Stimulated activated CD4-positive, alpha-beta T cell treated with anti-CD3 and anti-CD28 coated beads, Interleukin-4, amount 100 ng/mL, for 4 hours (primary cell): ENCODE data around the gene MARK2.
A peak's percentile ranks its signal among the peaks of the same experiment; 100 is the strongest.

ENCODE experiments used
- DNase-seq, 2 experiments: peaks; one replicate each; pipeline ENCODE4 v3.0.0-alpha.2; 2020

MARK2 gene

GRCh38 chr11:63884196-63884932 lies 45.5 kb downstream of the MARK2 start:
- no peak for DNase-seq

DNA sequence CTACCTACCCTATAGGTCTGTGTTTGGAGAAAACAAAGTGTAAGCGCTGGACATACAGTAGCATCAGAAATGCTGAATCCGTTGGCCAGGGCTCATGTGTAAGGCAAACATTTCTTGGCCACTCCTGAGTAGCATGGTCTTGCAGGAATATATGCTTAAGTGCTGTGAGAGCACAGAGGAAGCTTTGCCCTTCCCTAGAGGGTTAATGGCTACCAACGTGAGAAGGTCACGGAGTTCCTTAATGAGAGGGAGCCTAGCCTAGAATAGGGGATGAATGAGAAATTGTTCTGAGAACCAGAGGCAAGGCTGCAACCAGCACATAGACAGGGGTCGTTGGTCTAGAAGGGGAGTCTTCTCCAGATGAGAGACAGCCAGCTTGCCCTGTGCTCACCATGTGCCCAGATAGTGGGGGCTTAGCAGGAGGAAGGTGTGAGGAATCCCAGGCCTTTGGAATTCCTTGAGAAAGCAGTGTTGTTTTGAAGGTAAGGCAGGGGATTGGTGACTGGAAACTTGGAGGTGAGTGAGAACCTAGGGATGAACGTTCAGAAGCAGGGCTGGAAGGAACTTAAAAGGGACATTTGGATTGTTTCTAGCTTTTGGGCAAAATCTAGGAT lies 48.6 kb downstream of the MARK2 start:
- DNase-seq = no peak

- DNase-seq = peak; percentile 51 to 57
Observed at GRCh38 chr11:63888170-63889086, 49.5 kb downstream of the MARK2 start.

GRCh38 chr11:63889344-63889743 lies 50.4 kb downstream of the MARK2 start:
- DNase-seq = no peak

- no peak for DNase-seq
Observed at GRCh38 chr11:63890368-63890767, 51.5 kb downstream of the MARK2 start.

GRCh38 chr11:63892228-63892627 lies 53.3 kb downstream of the MARK2 start:
- DNase-seq = no peak

GRCh38 chr11:63893355-63893754 lies 54.4 kb downstream of the MARK2 start:
- DNase-seq = no peak

GRCh38 chr11:63896071-63896470 lies 57.2 kb downstream of the MARK2 start:
- DNase-seq = no peak

GRCh38 chr11:63897459-63898146 lies 58.7 kb downstream of the MARK2 start:
- DNase-seq = no peak

DNA sequence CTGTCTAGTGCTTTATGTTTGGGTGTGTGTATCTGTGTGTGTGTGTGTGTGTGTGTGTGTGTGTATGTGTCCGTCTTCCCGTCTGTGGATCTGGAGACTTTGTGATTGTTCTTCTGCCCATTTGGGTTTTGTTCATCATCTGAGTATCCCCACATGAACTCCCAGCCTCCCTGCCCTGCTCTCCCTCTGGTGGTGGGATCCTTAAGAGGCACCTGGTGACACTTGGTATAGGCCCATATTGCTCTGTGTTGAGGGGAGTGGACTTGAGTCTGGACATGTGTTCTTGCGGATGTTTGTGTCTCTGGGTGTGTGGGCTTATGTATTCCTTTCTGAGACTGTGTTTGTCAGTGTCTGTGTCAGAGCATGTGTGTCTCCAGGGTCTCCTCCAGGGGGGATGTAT lies 62.8 kb downstream of the MARK2 start:
- no peak for DNase-seq

DNA sequence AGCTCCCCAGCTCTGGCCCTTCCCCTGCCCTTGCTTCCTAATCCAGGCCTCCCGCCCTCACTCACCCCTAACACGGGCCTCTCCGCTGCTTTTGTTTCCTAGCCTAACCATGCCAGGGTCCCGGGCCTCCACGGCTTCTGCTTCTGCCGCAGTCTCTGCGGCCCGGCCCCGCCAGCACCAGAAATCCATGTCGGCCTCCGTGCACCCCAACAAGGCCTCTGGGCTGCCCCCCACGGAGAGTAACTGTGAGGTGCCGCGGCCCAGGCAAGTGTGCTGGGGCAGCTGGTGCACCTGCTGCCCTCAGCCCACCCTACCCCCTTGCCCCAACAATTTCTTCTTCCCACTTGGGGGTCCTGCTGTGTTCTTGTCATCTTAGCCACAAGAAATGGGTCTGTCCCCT lies 65.0 kb downstream of the MARK2 start:
- no peak for DNase-seq

- no peak for DNase-seq
Observed at GRCh38 chr11:63904743-63905142, 65.8 kb downstream of the MARK2 start.

DNA sequence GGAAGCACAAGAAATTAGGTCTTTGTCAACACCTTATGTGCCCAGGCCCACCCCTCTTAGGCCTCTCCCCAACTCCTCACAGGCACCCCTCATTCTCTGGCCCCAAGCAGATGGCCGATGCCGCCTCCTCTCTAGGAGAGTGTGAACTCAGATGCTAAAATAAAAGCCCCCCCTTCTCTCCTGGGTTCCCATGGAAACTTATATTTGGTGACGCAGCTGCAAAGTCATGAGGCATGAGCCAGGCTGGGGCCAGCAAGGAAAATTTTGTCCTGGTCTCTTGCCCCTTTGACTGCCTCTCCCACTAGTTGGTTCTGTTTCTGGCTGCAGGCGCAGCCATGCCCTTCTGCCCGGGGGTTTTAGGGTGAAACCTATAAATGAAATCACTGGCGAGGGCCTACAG lies 66.3 kb downstream of the MARK2 start:
- no peak for DNase-seq

GRCh38 chr11:63906087-63906486 lies 67.2 kb downstream of the MARK2 start:
- no peak for DNase-seq

DNA sequence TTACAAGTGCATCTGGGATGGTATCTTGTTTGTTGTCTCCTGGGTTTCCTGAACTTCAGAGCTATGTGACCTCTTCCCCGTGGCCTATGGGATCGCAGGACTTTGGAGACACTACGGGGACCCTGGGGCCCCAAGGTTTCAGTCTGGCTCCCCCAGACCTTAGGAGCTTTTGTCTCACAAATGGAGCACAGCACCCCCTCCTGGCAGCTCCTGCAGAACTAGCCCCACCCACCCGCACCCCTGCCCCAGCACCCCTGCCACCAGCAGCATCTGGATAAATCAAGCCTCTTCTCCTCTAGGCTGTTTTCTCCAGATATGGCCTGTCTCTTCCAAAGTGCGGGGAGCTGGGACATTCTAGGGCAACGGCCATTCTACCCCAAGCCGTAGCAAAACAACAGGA lies 67.7 kb downstream of the MARK2 start:
- peak; percentile 26 to 54 for DNase-seq

DNA sequence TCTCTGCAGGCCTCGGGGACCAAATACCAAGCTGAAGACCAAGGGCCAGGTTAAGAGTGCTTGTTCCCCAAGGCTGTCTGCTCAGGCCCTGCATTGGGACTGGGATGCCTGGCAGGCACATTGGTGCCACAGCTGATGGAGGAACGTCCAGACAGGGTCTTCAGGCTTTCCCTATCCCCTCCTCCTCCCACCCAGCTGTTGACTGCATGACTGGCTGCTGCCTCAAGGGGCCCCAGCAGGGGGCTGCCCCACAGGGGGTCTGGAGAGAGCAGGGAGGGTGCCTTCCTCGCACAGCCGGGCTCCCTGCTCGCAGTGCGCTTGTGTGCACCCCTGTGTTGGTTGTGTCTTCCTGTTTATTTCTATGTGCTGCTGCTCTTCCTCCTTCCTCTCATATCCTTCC lies 68.2 kb downstream of the MARK2 start:
- no peak for DNase-seq

DNA sequence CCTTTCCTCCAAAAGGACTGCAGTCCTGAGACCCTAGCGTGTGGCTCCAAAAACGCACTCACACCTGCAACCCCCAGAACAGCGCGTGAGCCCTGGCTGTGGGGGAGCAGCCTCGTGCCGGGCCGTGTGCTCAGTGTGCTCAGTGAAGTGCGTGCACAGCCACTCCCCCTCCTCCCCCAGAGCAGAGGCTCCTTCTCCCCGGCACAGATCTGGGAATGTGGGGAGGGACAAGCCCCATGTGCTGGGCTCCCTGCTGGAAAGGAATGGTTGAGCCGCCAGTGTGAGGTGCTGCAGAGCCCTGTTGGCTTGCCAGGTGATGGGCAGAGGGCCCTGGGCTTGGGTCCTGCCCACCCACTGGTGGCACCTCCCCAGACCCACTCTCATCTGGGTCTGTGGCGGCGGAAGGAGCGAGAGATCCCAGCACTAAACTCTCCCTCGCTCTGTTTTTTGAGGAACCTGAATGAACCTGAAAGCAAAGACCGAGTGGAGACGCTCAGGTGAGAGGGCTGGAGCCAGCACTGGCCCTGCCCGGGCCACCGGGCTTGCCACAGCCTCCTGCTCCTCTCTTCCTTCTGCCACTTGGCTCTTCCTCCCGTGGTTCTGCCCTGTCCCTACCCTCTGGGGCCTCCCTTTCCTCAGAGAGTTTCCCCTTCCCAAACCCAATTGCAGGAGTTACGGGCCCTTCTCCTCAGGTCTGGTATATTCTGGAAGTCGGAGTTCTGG lies 69.1 kb downstream of the MARK2 start:
- DNase-seq = no peak

DNA sequence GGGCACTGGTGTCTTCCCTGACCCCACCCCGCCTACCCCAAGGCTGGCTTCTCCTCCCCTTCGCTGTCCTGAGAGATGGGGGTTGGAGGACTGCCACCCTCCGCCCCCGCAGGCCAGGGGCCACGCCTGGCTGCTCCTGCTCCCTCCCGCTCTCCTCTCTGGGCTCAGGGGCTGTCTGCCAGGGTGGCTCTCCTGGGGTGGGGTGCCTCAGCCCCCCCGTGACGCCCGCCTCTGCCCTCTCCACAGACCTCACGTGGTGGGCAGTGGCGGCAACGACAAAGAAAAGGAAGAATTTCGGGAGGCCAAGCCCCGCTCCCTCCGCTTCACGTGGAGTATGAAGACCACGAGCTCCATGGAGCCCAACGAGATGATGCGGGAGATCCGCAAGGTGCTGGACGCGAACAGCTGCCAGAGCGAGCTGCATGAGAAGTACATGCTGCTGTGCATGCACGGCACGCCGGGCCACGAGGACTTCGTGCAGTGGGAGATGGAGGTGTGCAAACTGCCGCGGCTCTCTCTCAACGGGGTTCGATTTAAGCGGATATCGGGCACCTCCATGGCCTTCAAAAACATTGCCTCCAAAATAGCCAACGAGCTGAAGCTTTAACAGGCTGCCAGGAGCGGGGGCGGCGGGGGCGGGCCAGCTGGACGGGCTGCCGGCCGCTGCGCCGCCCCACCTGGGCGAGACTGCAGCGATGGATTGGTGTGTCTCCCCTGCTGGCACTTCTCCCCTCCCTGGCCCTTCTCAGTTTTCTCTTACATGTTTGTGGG lies 69.9 kb downstream of the MARK2 start:
- DNase-seq = no peak

GRCh38 chr11:63909591-63910506 lies 70.9 kb downstream of the MARK2 start:
- no peak for DNase-seq

DNA sequence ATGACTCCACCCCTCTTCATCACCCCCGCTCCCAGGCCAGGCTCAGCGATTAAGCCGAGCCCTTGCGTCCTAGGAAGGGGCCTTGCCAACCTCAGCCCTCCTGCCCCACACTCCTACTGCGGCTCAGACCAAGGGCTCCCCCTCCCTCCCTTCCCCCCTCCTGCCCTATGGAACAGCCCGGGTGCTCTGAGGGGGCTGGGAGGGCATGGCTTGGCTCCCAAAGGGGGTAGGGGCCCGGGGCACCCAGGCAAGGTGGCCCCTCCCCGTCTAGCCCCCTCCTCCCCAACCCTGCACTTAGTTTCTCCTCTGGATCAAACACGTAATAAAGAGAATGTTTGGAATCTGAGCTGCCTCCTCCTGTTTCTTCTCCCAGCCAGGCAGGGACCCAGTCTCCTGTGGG lies 71.8 kb downstream of the MARK2 start:
- no peak for DNase-seq

DNA sequence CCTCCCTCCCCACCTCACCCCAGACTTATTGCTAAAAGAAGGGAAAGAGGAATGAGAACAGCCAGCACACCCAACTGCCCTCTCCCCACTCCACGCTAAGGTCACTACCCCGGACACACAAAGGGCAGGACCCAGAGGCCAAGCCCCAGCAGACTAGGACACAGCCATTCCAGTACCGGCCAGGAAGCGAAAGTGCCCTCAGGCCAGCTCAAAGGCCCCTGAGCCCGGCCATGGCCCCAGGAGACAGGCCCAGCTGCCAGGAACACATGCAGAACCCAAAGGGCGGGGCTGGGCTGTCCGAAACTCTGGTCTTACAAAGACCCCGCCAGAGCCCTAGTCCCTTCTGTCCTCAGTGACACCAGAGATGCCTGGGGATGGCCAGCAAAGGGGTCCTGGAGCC lies 72.5 kb downstream of the MARK2 start:
- DNase-seq = no peak
